ENCODE measurements around the gene GALNT2. TPM values are rescaled to one million over a fixed set of nuclear protein-coding genes. Genes with fewer than 3 reads are reported as not detected.
A peak's percentile ranks its signal among the peaks of the same experiment; 100 is the strongest.

The GALNT2 gene
- total RNA-seq, 4 donors from 2014 or later = 47.9 to 78.6 (median 60.0) TPM

- Histone ChIP-seq H3K36me3 (peaks cover 0 to 26% (median 0%) of the 10 kb centered on the region in 3 donors), H3K4me3 (no peak overlapping the region), H3K9me3 (no peaks in the 10 kb centered on the region), H3K4me1 (peaks cover 0 to 34% (median 17%) of the 10 kb centered on the region in 4 donors), H3K27me3 (no peaks in the 10 kb centered on the region), H3K27ac (peak overlapping the region in 2 of 4 donors; percentile 39 to 61)
- TF ChIP-seq, protein P1, sequence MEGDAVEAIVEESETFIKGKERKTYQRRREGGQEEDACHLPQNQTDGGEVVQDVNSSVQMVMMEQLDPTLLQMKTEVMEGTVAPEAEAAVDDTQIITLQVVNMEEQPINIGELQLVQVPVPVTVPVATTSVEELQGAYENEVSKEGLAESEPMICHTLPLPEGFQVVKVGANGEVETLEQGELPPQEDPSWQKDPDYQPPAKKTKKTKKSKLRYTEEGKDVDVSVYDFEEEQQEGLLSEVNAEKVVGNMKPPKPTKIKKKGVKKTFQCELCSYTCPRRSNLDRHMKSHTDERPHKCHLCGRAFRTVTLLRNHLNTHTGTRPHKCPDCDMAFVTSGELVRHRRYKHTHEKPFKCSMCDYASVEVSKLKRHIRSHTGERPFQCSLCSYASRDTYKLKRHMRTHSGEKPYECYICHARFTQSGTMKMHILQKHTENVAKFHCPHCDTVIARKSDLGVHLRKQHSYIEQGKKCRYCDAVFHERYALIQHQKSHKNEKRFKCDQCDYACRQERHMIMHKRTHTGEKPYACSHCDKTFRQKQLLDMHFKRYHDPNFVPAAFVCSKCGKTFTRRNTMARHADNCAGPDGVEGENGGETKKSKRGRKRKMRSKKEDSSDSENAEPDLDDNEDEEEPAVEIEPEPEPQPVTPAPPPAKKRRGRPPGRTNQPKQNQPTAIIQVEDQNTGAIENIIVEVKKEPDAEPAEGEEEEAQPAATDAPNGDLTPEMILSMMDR (IDR thresholded peaks at IDR 0.05) = no peak
- no peak for TF ChIP-seq POLR2A (IDR thresholded peaks at IDR 0.05)
- TF ChIP-seq EP300 (IDR thresholded peaks at IDR 0.05) = no peak
- no peak for DNase-seq (ENCODE audit: low spot score in 2 of 2)
- WGBS, 2 donors = 76% methylated on average over 10 of the region's 10 CpGs
Observed at GRCh38 chr1:230185076-230186001, 118.3 kb downstream of the GALNT2 start.

DNA sequence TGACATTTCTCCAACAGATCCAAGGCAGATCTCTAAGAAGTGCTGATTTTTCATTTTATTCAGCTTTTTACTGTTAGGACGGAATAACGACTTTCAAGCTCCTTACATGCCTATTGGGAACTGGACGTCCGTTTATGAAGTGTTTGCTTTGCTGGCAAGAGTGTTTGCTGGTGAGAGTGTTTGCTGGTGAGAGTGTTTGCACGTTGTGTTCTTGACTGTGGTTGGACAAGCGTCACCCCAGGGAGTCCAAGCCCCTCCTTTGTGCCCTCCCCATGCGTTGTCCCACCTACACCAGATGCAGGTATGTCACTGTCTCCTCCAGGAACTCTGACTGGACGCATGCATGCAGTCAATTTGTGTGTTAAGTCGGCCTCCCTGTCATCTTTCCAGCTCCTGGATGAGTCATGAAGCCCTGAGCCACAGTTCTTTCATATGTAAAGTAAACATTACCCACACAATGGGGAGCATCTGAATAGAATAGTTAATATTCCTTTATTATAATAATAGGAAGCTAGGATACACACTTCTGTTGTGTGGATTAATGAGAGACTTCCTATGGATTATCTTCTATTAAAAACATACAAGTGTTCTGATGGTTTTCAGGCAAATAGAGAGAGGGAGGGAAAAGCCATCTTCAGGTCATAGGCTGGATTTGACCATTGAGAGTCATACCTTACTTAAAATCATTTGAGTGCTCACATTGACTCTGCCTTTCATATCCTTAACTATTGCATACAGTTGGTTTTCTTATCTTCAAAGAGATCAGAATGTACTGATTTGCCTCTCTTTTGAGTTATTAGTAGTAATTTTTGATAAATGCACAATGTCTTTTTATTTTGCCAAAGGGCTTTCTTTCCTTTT, 119.2 kb downstream of the GALNT2 start:
- Histone ChIP-seq H3K4me1 (peaks cover 0 to 39% (median 20%) of the 10 kb centered on the region in 4 donors), H3K36me3 (peaks cover 0 to 17% (median 0%) of the 10 kb centered on the region in 3 donors), H3K4me3 (no peak overlapping the region), H3K27me3 (no peaks in the 10 kb centered on the region), H3K27ac (peak overlapping the region in 2 of 4 donors; percentile 39 to 61), H3K9me3 (no peaks in the 10 kb centered on the region)
- 56 to 66% methylated on average over 9 of the region's 9 CpGs for WGBS, 2 donors
- no peak for DNase-seq (ENCODE audit: low spot score in 2 of 2)
- no peak for TF ChIP-seq EP300 (IDR thresholded peaks at IDR 0.05)
- TF ChIP-seq POLR2A (IDR thresholded peaks at IDR 0.05) = no peak
- TF ChIP-seq, protein P1 (IDR thresholded peaks at IDR 0.05) = no peak

GRCh38 chr1:230186874-230187273, 119.8 kb downstream of the GALNT2 start:
- WGBS, 2 donors = 82 to 90% methylated on average over 4 of the region's 4 CpGs
- Histone ChIP-seq H3K27me3 (no peaks in the 10 kb centered on the region), H3K9me3 (no peaks in the 10 kb centered on the region), H3K4me1 (peaks cover 0 to 46% (median 23%) of the 10 kb centered on the region in 4 donors), H3K36me3 (peaks cover 0 to 17% (median 0%) of the 10 kb centered on the region in 3 donors), H3K4me3 (no peak overlapping the region), H3K27ac (no peak overlapping the region)
- no peak for DNase-seq (ENCODE audit: low spot score in 2 of 2)
- TF ChIP-seq, protein P1 (IDR thresholded peaks at IDR 0.05) = no peak
- no peak for TF ChIP-seq POLR2A (IDR thresholded peaks at IDR 0.05)
- peak in 1 of 2 donors; percentile 27 for TF ChIP-seq EP300 (IDR thresholded peaks at IDR 0.05)

DNA sequence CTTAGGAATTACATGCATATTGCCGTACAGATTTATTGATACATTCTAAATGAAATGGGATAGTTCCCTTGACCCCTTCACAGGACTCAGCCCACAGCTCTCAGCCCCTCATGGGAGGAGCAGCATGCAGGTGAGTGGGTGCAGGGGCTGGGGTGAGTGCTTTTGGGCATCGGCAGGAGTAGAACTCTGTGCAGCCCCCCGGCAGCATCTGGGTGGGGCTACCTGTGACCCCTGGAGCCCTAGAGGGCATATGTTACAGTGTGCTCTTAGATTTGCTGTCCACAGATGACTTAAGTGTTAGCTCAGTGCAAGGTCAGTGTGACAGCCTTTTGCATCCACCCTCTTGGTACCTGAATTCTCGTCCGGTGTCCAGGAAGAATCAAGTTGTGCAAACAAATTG, 120.3 kb downstream of the GALNT2 start:
- WGBS, 2 donors = 97% methylated on average over 5 of the region's 5 CpGs
- no peak for DNase-seq (ENCODE audit: low spot score in 2 of 2)
- TF ChIP-seq POLR2A (IDR thresholded peaks at IDR 0.05) (no peak), EP300 (IDR thresholded peaks at IDR 0.05) (no peak)
- TF ChIP-seq, protein P1 (IDR thresholded peaks at IDR 0.05) = no peak
- Histone ChIP-seq H3K27ac (no peak overlapping the region), H3K27me3 (no peaks in the 10 kb centered on the region), H3K4me3 (no peak overlapping the region), H3K36me3 (peaks cover 0 to 17% (median 0%) of the 10 kb centered on the region in 3 donors), H3K9me3 (no peaks in the 10 kb centered on the region), H3K4me1 (peaks cover 0 to 48% (median 25%) of the 10 kb centered on the region in 4 donors)

Measured in tibial nerve (tissue), 4 donors.